HCT116 (cell line): ENCODE results near the gene TIMM44. TPM values are rescaled to one million over a fixed set of nuclear protein-coding genes. Genes with fewer than 3 reads are reported as not detected.

ENCODE experiments used
- ATAC-seq: fragments of 200-7000 bp; cut with Tn5 transposase; 2 replicates; pipeline ENCODE4 v1.9.1; 2020; ENCODE audit warnings: mild to moderate bottlenecking, moderate library complexity
- BruUV-seq: library from RNA; stranded (reverse); fragments of 400-500 nt; replicated peaks from 2 replicates; lab custom pipeline; 2021; lab: Mats Ljungman, UMichigan
- CTCF ChIA-PET: fragments of 300-600 bp; sonication (Branson Sonifier 250); formaldehyde crosslinking; loops from one replicate; lab custom pipeline; 2021; ENCODE audit warnings: antibody characterized with exemption; lab: Charles Lee
- POLR2A ChIA-PET: fragments of 300-600, 350-600 bp; sonication (Branson Sonifier 250); formaldehyde crosslinking; loops from one replicate; lab custom pipeline; 2021; ENCODE audit warnings: antibody characterized with exemption; lab: Charles Lee
- RAD21 ChIA-PET, 2 experiments: fragments of 300-600 bp; sonication (Branson Sonifier 250); formaldehyde crosslinking; loops; one replicate each; lab custom pipeline; 2023; ENCODE audit warnings: low total read pairs in 2 of 2; ENCODE audit not compliant: uncharacterized antibody in 2 of 2, unreplicated experiment in 2 of 2, low non-redundant PET in 1 of 2; lab: Charles Lee
- DNase-seq: peaks from one replicate; pipeline ENCODE4 v3.0.0-alpha.2; 2010; ENCODE audit warnings: low read depth, low spot score
- H2AFZ ChIP-seq: fragments of 200-600 bp; shearing (Covaris generic), sonication (generic); 2 replicates; pipeline ENCODE4 v1.6.1; 2017; ENCODE audit warnings: low read depth, mixed run types, mixed read lengths, antibody characterized with exemption, low read length; ENCODE audit not compliant: poor library complexity, severe bottlenecking
- H3K27ac ChIP-seq: 2 replicates; pipeline ENCODE4 v1.5.1; 2012; ENCODE audit warnings: low read depth, low read length
- H3K27me3 ChIP-seq: fragments of 200-600 bp; sonication (generic); 2 replicates; pipeline ENCODE4 v1.6.1; 2016; ENCODE audit warnings: mixed run types, low read length, mixed read lengths; ENCODE audit not compliant: insufficient read depth
- H3K36me3 ChIP-seq, 2 experiments: fragments of 200-500 bp in 1 of 2; fragments of 200-600 bp in 1 of 2; sonication (Bioruptor generic) in 1 of 2; sonication (generic) in 1 of 2; 2 replicates each; pipeline versions ENCODE4 v1.5.1 to v1.6.1; 2014 to 2016; ENCODE audit warnings: low read length in 2 of 2, inconsistent platforms in 1 of 2, mixed read lengths in 1 of 2, mixed run types in 1 of 2; ENCODE audit not compliant: insufficient read depth in 2 of 2, control insufficient read depth in 1 of 2
- H3K4me1 ChIP-seq, 2 experiments: fragments of 200-600 bp in 1 of 2; sonication (generic) in 1 of 2; 2 replicates each; pipeline versions ENCODE4 v1.5.1 to v1.6.1; 2012 to 2017; ENCODE audit warnings: low read length in 2 of 2, inconsistent platforms in 1 of 2, mild to moderate bottlenecking in 1 of 2, mixed read lengths in 1 of 2, mixed run types in 1 of 2, moderate library complexity in 1 of 2; ENCODE audit not compliant: insufficient read depth in 2 of 2, control insufficient read depth in 1 of 2
- H3K4me2 ChIP-seq: fragments of 200-600 bp; sonication (generic); 2 replicates; pipeline ENCODE4 v1.6.1; 2017; ENCODE audit warnings: mixed run types, low read length, mixed read lengths
- H3K4me3 ChIP-seq, 2 experiments: fragments of 200-600 bp in 1 of 2; sonication (generic) in 1 of 2; replicated peaks in 1 of 2; 2 replicates each; pipeline ENCODE4 v1.5.1; 2011 to 2016; ENCODE audit warnings: low read length in 2 of 2, control low read depth in 1 of 2, low read depth in 1 of 2, mild to moderate bottlenecking in 1 of 2, mixed read lengths in 1 of 2, mixed run types in 1 of 2
- H3K79me2 ChIP-seq: fragments of 200-600 bp; sonication (generic); 2 replicates; pipeline ENCODE4 v1.6.1; 2017; ENCODE audit warnings: mild to moderate bottlenecking, mixed run types, low read length, moderate library complexity, mixed read lengths; ENCODE audit not compliant: insufficient read depth
- H3K9ac ChIP-seq: fragments of 200-600 bp; sonication (generic); 2 replicates; pipeline ENCODE4 v1.6.1; 2016; ENCODE audit warnings: low read length, mixed read lengths
- H3K9me2 ChIP-seq: fragments of 200-600 bp; sonication (generic), shearing (Covaris generic); 2 replicates; pipeline ENCODE4 v1.6.1; 2017; ENCODE audit warnings: mixed run types, mild to moderate bottlenecking, moderate library complexity; ENCODE audit not compliant: insufficient read depth
- H3K9me3 ChIP-seq, 2 experiments: fragments of 200-500 bp in 1 of 2; fragments of 200-600 bp in 1 of 2; sonication (Bioruptor generic) in 1 of 2; sonication (generic) in 1 of 2; 2 replicates each; pipeline ENCODE4 v1.6.1; 2014 to 2017; ENCODE audit warnings: low read length in 2 of 2, mixed read lengths in 2 of 2, inconsistent platforms in 1 of 2, low read depth in 1 of 2, mild to moderate bottlenecking in 1 of 2, mixed run types in 1 of 2, moderate library complexity in 1 of 2; ENCODE audit not compliant: control insufficient read depth in 1 of 2, insufficient read depth in 1 of 2
- H4K20me1 ChIP-seq: fragments of 200-600 bp; sonication (generic), shearing (Covaris generic); 2 replicates; pipeline ENCODE4 v1.6.1; 2017; ENCODE audit warnings: mixed run types, mild to moderate bottlenecking, moderate library complexity; ENCODE audit not compliant: insufficient read depth
- CEBPB ChIP-seq: IDR thresholded peaks from 2 replicates; pipeline ENCODE4 v1.6.1; 2012; ENCODE audit warnings: low read depth
- EGR1 ChIP-seq: IDR thresholded peaks from 2 replicates; pipeline ENCODE4 v1.6.1; 2012; ENCODE audit warnings: low read depth
- ELF1 ChIP-seq: IDR thresholded peaks from 2 replicates; pipeline ENCODE4 v1.6.1; 2012; ENCODE audit warnings: low read depth, borderline replicate concordance
- EZH2 ChIP-seq: fragments of 200-600 bp; sonication (generic); IDR thresholded peaks from 2 replicates; pipeline ENCODE4 v1.6.1; 2017; ENCODE audit warnings: antibody characterized with exemption, mixed run types
- EZH2phosphoT487 ChIP-seq: fragments of 200-600 bp; IDR thresholded peaks from 2 replicates; pipeline ENCODE4 v1.6.1; 2018; ENCODE audit warnings: antibody characterized with exemption, borderline replicate concordance
- FOSL1 ChIP-seq: IDR thresholded peaks from 2 replicates; pipeline ENCODE4 v1.6.1; 2012; ENCODE audit warnings: low read depth
- MAX ChIP-seq: IDR thresholded peaks from 2 replicates; pipeline ENCODE4 v1.6.1; 2012
- POLR2A ChIP-seq: IDR thresholded peaks from 2 replicates; pipeline ENCODE4 v1.7.0; 2011; ENCODE audit warnings: borderline replicate concordance; ENCODE audit not compliant: insufficient read depth, insufficient read length; ENCODE audit errors: extremely low read depth
- TCF7L2 ChIP-seq: IDR thresholded peaks from 2 replicates; pipeline ENCODE4 v1.7.0; 2011; ENCODE audit warnings: borderline replicate concordance, inconsistent platforms; ENCODE audit not compliant: insufficient read depth, insufficient read length; ENCODE audit errors: extremely low read depth
- YY1 ChIP-seq: IDR thresholded peaks from 2 replicates; pipeline ENCODE4 v1.6.1; 2011; ENCODE audit warnings: low read length, low read depth, moderate library complexity, mild to moderate bottlenecking; ENCODE audit not compliant: insufficient replicate concordance; ENCODE audit errors: extremely low read depth
- ZFX ChIP-seq: fragments of 450-650 bp; IDR thresholded peaks from 2 replicates; pipeline ENCODE4 v1.6.1; 2017
- intact Hi-C: fragments of 100-400 bp; cut with micrococcal nuclease; formaldehyde crosslinking; loops from 2 replicates; pipeline ENCODE4 v1.10.0; 2022
- total RNA-seq: library from RNA; stranded (reverse); gene quantifications from one replicate; pipeline ENCODE4 v1.2.1, GENCODE V29; 2021; ENCODE audit not compliant: unreplicated experiment
- TF ChIP-seq, protein P1 (sequence below): IDR thresholded peaks from 2 replicates; pipeline ENCODE4 v1.6.1; 2011; ENCODE audit warnings: mild to moderate bottlenecking, low read length, moderate library complexity; ENCODE audit not compliant: insufficient replicate concordance; ENCODE audit errors: extremely low read depth

Gene TIMM44
- total RNA-seq, 1 experiment from 2014 or later, result 136 TPM

DNA sequence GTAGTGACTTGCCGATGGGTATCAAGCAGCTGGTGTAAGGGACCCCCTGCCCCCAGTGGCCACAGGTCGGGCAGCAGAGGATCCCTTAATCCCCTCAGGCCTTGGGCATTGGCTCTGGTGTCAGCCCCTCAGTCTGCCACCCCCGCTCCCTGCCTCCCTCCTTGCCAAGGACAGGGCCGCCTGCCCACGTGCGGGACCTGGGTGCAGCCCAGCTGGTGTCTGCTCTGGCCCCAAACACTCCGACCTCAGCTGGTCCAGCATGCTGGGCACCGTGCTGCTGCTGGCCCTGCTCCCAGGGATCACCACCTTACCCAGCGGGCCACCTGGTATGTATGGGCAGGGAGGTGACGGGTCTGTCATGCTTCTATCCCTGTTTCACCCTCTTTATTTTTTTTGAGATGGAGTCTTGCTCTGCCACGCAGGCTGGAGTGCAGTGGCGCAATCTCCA, 28.8 kb downstream of the TIMM44 start, which contains the start of gene TGFBR3L:
TSS of gene TGFBR3L (plus strand) at position 233 of the 448 bp plus-strand sequence.
- CTCF ChIA-PET, result no interaction called here
- TF ChIP-seq ELF1, result no peak
- no peak for TF ChIP-seq YY1
- no peak for TF ChIP-seq EZH2
- TF ChIP-seq, protein P1, sequence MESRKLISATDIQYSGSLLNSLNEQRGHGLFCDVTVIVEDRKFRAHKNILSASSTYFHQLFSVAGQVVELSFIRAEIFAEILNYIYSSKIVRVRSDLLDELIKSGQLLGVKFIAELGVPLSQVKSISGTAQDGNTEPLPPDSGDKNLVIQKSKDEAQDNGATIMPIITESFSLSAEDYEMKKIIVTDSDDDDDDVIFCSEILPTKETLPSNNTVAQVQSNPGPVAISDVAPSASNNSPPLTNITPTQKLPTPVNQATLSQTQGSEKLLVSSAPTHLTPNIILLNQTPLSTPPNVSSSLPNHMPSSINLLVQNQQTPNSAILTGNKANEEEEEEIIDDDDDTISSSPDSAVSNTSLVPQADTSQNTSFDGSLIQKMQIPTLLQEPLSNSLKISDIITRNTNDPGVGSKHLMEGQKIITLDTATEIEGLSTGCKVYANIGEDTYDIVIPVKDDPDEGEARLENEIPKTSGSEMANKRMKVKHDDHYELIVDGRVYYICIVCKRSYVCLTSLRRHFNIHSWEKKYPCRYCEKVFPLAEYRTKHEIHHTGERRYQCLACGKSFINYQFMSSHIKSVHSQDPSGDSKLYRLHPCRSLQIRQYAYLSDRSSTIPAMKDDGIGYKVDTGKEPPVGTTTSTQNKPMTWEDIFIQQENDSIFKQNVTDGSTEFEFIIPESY, result no peak
- TF ChIP-seq EGR1, result no peak
- no peak for TF ChIP-seq POLR2A
- no peak for TF ChIP-seq ZFX
- no peak for TF ChIP-seq CEBPB
- TF ChIP-seq FOSL1, result no peak
- TF ChIP-seq TCF7L2, result no peak
- no peak for TF ChIP-seq MAX
- no peak for TF ChIP-seq EZH2phosphoT487
- POLR2A ChIA-PET, result no interaction called here
- no TSS peak for BruUV-seq
- no peaks in the 10 kb centered on the region for H3K9me3 ChIP-seq
- H3K79me2 ChIP-seq, result peaks cover 10% of the 10 kb centered on the region; the same call in 1 of the 2 replicates
- H3K27me3 ChIP-seq, result no peaks in the 10 kb centered on the region
- no peaks in the 10 kb centered on the region for H3K9me2 ChIP-seq
- RAD21 ChIA-PET, result no interaction called here
- intact Hi-C loops, result no loop called here
- peak within 1 kb of the TSS; percentile 91 for H3K4me2 ChIP-seq
- no peak within 1 kb of the TSS for H2AFZ ChIP-seq
- H3K9ac ChIP-seq, result peak within 1 kb of the TSS; percentile 89; the same call in 1 of the 2 replicates
- H3K4me1 ChIP-seq, result peaks cover 14 to 42% of the 10 kb centered on the region in 2 experiments; a peak in 3 of 4 replicates
- no peak for DNase-seq
- ATAC-seq, result no peak
- H3K4me3 ChIP-seq, result no peak within 1 kb of the TSS
- H3K36me3 ChIP-seq, result peaks cover 5 to 6% of the 10 kb centered on the region in 2 experiments; a peak in 3 of 4 replicates
- H3K27ac ChIP-seq, result peak within 1 kb of the TSS; percentile 89
- H4K20me1 ChIP-seq, result no peaks in the 10 kb centered on the region
